HepG2 (cell line): Measurements from ENCODE around the gene PRRT1. TPM values are rescaled to one million over a fixed set of nuclear protein-coding genes. Genes with fewer than 3 reads are reported as not detected.

Experiments used
- ATF7 ChIP-seq, 2 experiments: fragments of 450-650 bp in 1 of 2; sonication (generic) in 1 of 2; formaldehyde crosslinking in 1 of 2; IDR thresholded peaks; 2 replicates each; pipeline versions ENCODE4 v1.4.0 to v1.6.1; 2016 to 2020; ENCODE audit warnings: antibody characterized with exemption in 1 of 2, mild to moderate bottlenecking in 1 of 2, missing genetic modification reagents in 1 of 2
- BORCS8-MEF2B ChIP-seq: sonication (generic); formaldehyde crosslinking; IDR thresholded peaks from 2 replicates; pipeline ENCODE4 v1.8.0; 2022; ENCODE audit warnings: mild to moderate bottlenecking, missing genetic modification reagents
- CENPBD1 ChIP-seq: sonication (generic); formaldehyde crosslinking; IDR thresholded peaks from 2 replicates; pipeline ENCODE4 v1.8.0; 2022; ENCODE audit warnings: missing genetic modification reagents, low read depth, mild to moderate bottlenecking, borderline replicate concordance
- CENPT ChIP-seq: sonication (generic); formaldehyde crosslinking; IDR thresholded peaks from 2 replicates; pipeline ENCODE4 v1.8.0; 2022; ENCODE audit warnings: low read depth, mild to moderate bottlenecking, moderate library complexity, missing genetic modification reagents
- IRF2 ChIP-seq: IDR thresholded peaks from 2 replicates; pipeline ENCODE4 v1.6.1; 2018; ENCODE audit warnings: missing genetic modification reagents, missing compliant biosample characterization
- KLF15 ChIP-seq: sonication (generic); formaldehyde crosslinking; IDR thresholded peaks from 2 replicates; pipeline ENCODE4 v1.8.1; 2023; ENCODE audit warnings: borderline replicate concordance, mild to moderate bottlenecking, inconsistent platforms, missing genetic modification reagents, mixed read lengths
- MAF1 ChIP-seq: sonication (generic); formaldehyde crosslinking; IDR thresholded peaks from 2 replicates; pipeline ENCODE4 v1.5.0; 2020; ENCODE audit warnings: missing genetic modification reagents, borderline replicate concordance
- MED1 ChIP-seq: sonication (generic); formaldehyde crosslinking; IDR thresholded peaks from 2 replicates; pipeline ENCODE4 v1.4.0; 2020; ENCODE audit warnings: missing genetic modification reagents
- MTF1 ChIP-seq: sonication (generic); formaldehyde crosslinking; IDR thresholded peaks from 2 replicates; pipeline ENCODE4 v1.5.0; 2020; ENCODE audit warnings: missing genetic modification reagents
- MXD1 ChIP-seq: sonication (generic); formaldehyde crosslinking; IDR thresholded peaks from 2 replicates; pipeline ENCODE4 v1.4.0; 2020; ENCODE audit warnings: mild to moderate bottlenecking, missing genetic modification reagents
- RCOR2 ChIP-seq: IDR thresholded peaks from 2 replicates; pipeline ENCODE4 v1.6.1; 2016; ENCODE audit warnings: missing biosample characterization, missing genetic modification reagents
- ZBTB25 ChIP-seq: IDR thresholded peaks from 2 replicates; pipeline ENCODE4 v1.6.1; 2018; ENCODE audit warnings: missing genetic modification reagents
- ZFX ChIP-seq: sonication (generic); formaldehyde crosslinking; IDR thresholded peaks from 2 replicates; pipeline ENCODE4 v1.4.0; 2020; ENCODE audit warnings: mild to moderate bottlenecking, low read depth, missing genetic modification reagents, moderate library complexity
- ZNF234 ChIP-seq: sonication (generic); formaldehyde crosslinking; conservative IDR thresholded peaks from 2 replicates; pipeline ENCODE4 v1.5.1; 2020; ENCODE audit warnings: mild to moderate bottlenecking, missing genetic modification reagents
- ZNF414 ChIP-seq: sonication (generic); formaldehyde crosslinking; IDR thresholded peaks from 2 replicates; pipeline ENCODE4 v1.5.0; 2020; ENCODE audit warnings: missing genetic modification reagents
- ZNF678 ChIP-seq: sonication (generic); formaldehyde crosslinking; IDR thresholded peaks from 2 replicates; pipeline ENCODE4 v1.4.0; 2020; ENCODE audit warnings: mild to moderate bottlenecking, missing genetic modification reagents
- ZNF841 ChIP-seq: sonication (generic); formaldehyde crosslinking; IDR thresholded peaks from 2 replicates; pipeline ENCODE4 v1.8.1; 2023; ENCODE audit warnings: missing genetic modification reagents, borderline replicate concordance
- ZNF878 ChIP-seq: sonication (generic); formaldehyde crosslinking; IDR thresholded peaks from 2 replicates; pipeline ENCODE4 v1.8.1; 2023; ENCODE audit warnings: mild to moderate bottlenecking, missing genetic modification reagents, moderate library complexity
- polyA plus RNA-seq, 8 experiments: library from polyadenylated mRNA; depleted of rRNA in 3 of 8; stranded (reverse) in 7 of 8; unstranded in 1 of 8; fragments of >200 nt; fragmentation: Illumina TruSeq in 4 of 8; extraction: Trizol in 4 of 8; gene quantifications; 2 replicates each; pipeline versions ENCODE4 v1.2.1 to v1.2.3, GENCODE V29; 2011 to 2016; ENCODE audit warnings: low read depth in 4 of 8, missing spikeins in 1 of 8, mixed read lengths in 1 of 8; ENCODE audit not compliant: insufficient read depth in 1 of 8
- total RNA-seq, 5 experiments: library from RNA; depleted of rRNA; stranded (reverse); fragments of >200 nt; fragmentation: Illumina TruSeq; extraction: Trizol; gene quantifications; 2 replicates each; pipeline ENCODE4 v1.2.3, GENCODE V29; 2016; ENCODE audit warnings: low read depth in 1 of 5
- TF ChIP-seq, protein P1 (sequence below): sonication (generic); formaldehyde crosslinking; IDR thresholded peaks from 2 replicates; pipeline ENCODE4 v1.4.0; 2020; ENCODE audit warnings: low read depth, mild to moderate bottlenecking, missing genetic modification reagents
- TF ChIP-seq, protein P2 (sequence below): sonication (generic); formaldehyde crosslinking; IDR thresholded peaks from 2 replicates; pipeline ENCODE4 v1.4.0; 2020; ENCODE audit warnings: mild to moderate bottlenecking, missing genetic modification reagents

PRRT1 gene
- total and polyA plus RNA-seq, 2 of the 13 experiments (the other 11 are each of a cell fraction or from before 2014, with no cell fraction given), result 0.64 to 1.4 TPM

DNA sequence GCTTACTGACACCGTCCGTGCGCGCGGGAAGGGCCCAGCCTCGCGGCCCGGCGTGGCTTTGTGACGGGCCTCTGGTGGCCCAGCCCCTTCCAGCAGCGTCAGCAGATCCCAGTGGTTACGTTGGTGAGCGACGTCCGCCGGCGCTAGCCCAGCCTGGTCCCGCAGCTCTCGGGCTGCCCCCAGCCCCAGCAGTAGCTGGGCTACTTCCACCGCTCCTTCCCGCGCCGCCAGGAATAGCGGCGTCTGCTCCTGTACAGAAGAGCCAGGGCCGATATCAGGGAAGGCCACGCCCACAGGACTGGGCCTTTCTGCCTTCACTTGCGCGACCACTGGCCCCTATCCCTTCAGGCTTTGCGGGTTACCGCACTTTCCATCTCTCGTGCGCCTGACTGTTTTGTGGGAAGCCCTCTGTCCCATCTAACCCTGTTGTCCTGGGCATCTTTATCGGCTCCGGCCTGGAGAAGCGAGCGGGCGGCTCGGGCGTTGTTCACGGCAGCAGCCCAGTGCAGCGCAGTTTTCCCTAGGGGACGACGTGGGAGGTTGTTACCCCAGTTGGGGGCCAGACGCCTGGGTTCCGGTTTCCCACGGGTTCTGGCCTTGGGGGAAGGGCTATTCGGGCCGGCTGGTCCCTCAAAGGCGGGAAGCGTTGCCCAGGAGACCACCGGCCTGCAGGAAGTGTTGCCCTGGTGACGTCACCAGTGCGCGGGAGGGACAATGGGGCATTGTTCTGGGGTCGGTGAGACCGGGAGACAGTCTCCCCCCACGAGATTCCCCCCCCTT, 44.4 kb upstream of the PRRT1 start (continued):
- TF ChIP-seq, protein P1, sequence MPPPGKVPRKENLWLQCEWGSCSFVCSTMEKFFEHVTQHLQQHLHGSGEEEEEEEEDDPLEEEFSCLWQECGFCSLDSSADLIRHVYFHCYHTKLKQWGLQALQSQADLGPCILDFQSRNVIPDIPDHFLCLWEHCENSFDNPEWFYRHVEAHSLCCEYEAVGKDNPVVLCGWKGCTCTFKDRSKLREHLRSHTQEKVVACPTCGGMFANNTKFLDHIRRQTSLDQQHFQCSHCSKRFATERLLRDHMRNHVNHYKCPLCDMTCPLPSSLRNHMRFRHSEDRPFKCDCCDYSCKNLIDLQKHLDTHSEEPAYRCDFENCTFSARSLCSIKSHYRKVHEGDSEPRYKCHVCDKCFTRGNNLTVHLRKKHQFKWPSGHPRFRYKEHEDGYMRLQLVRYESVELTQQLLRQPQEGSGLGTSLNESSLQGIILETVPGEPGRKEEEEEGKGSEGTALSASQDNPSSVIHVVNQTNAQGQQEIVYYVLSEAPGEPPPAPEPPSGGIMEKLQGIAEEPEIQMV (CRISPR knock-in tag), result peak; percentile 92
- TF ChIP-seq MXD1 (peak; percentile 88; the same call in 1 of the 2 replicates), ZBTB25 (CRISPR knock-in tag) (peak; percentile 88; the same call in 1 of the 2 replicates), CENPBD1 (CRISPR knock-in tag) (no peak; the same call in 1 of the 2 replicates), ZNF678 (peak; percentile 46; the same call in 1 of the 2 replicates), ZNF878 (CRISPR knock-in tag) (peak; percentile 91; the same call in 1 of the 2 replicates), IRF2 (CRISPR knock-in tag) (no peak; the same call in 1 of the 2 replicates), ZNF414 (CRISPR knock-in tag) (0 out of 2 replicates have a peak, but pooled peaks have one; percentile 68), RCOR2 (CRISPR knock-in tag) (no peak), CENPT (CRISPR knock-in tag) (no peak; the same call in 1 of the 2 replicates), ZNF841 (no peak), MAF1 (CRISPR knock-in tag) (no peak; the same call in 1 of the 2 replicates), ZNF234 (CRISPR knock-in tag) (no peak), ZFX (CRISPR knock-in tag) (peak; percentile 97), ATF7 (IDR thresholded peaks at IDR 0.05) (peak; percentile 99), ATF7 (CRISPR knock-in tag; IDR thresholded peaks at IDR 0.05) (peak; percentile 95), KLF15 (0 out of 2 replicates have a peak, but pooled peaks have one; percentile 58), BORCS8-MEF2B (CRISPR knock-in tag) (peak; percentile 87), MED1 (CRISPR knock-in tag) (peak; percentile 72; the same call in 1 of the 2 replicates), MTF1 (CRISPR knock-in tag) (no peak)
- TF ChIP-seq, protein P2, sequence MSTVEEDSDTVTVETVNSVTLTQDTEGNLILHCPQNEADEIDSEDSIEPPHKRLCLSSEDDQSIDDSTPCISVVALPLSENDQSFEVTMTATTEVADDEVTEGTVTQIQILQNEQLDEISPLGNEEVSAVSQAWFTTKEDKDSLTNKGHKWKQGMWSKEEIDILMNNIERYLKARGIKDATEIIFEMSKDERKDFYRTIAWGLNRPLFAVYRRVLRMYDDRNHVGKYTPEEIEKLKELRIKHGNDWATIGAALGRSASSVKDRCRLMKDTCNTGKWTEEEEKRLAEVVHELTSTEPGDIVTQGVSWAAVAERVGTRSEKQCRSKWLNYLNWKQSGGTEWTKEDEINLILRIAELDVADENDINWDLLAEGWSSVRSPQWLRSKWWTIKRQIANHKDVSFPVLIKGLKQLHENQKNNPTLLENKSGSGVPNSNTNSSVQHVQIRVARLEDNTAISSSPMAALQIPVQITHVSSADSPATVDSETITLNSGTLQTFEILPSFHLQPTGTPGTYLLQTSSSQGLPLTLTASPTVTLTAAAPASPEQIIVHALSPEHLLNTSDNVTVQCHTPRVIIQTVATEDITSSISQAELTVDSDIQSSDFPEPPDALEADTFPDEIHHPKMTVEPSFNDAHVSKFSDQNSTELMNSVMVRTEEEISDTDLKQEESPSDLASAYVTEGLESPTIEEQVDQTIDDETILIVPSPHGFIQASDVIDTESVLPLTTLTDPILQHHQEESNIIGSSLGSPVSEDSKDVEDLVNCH (CRISPR knock-in tag), result no peak
